K562 (cell line): ENCODE measurements around the gene RBM19. TPM values are rescaled to one million over a fixed set of nuclear protein-coding genes. Genes with fewer than 3 reads are reported as not detected.

Experiments
- ATF7 ChIP-seq: fragments of 450-650 bp; IDR thresholded peaks from 2 replicates; pipeline ENCODE4 v1.7.1; 2014; ENCODE audit warnings: mild to moderate bottlenecking, moderate library complexity
- BRF1 ChIP-seq: IDR thresholded peaks from 3 replicates; pipeline ENCODE4 v1.6.1; 2011; ENCODE audit warnings: borderline replicate concordance, mild to moderate bottlenecking; ENCODE audit not compliant: insufficient read length; ENCODE audit errors: extremely low read depth
- CCNT2 ChIP-seq: IDR thresholded peaks from 2 replicates; pipeline ENCODE4 v1.6.1; 2011; ENCODE audit warnings: borderline replicate concordance, low read depth, mild to moderate bottlenecking, moderate library complexity, mixed read lengths, low read length; ENCODE audit not compliant: insufficient read length; ENCODE audit errors: extremely low read depth
- ETV1 ChIP-seq: fragments of 450-650 bp; conservative IDR thresholded peaks from 2 replicates; pipeline ENCODE4 v1.6.1; 2016; ENCODE audit warnings: missing genetic modification characterization, control low read depth, low read depth, missing compliant biosample characterization
- FOSL1 ChIP-seq: fragments of 200-800 bp; sonication (Bioruptor generic); conservative IDR thresholded peaks from 2 replicates; pipeline ENCODE4 v1.6.1; 2016; ENCODE audit warnings: missing genetic modification characterization, missing compliant biosample characterization
- FOXK2 ChIP-seq, 2 experiments: fragments of 450-650 bp; IDR thresholded peaks in 1 of 2; conservative IDR thresholded peaks in 1 of 2; 2 replicates each; pipeline ENCODE4 v1.6.1; 2016; ENCODE audit warnings: low read depth in 2 of 2, mild to moderate bottlenecking in 1 of 2
- FUS ChIP-seq: fragments of 200-400 bp; formaldehyde crosslinking; optimal IDR thresholded peaks from 2 replicates; pipeline ENCODE3; 2017; ENCODE audit warnings: low read depth, low read length
- GABPB1 ChIP-seq: sonication (generic); formaldehyde crosslinking; IDR thresholded peaks from 2 replicates; pipeline ENCODE4 v1.8.0; 2022; ENCODE audit warnings: mild to moderate bottlenecking, missing genetic modification reagents
- ILK ChIP-seq: fragments of 450-650 bp; IDR thresholded peaks from 2 replicates; pipeline ENCODE4 v1.6.1; 2016; ENCODE audit warnings: missing genetic modification characterization, low read depth, mild to moderate bottlenecking, missing compliant biosample characterization, moderate library complexity, borderline replicate concordance
- KLF1 ChIP-seq: fragments of 450-650 bp; IDR thresholded peaks from 2 replicates; pipeline ENCODE4 v1.6.1; 2016; ENCODE audit warnings: missing genetic modification characterization, missing compliant biosample characterization
- MTF1 ChIP-seq: fragments of 250-450 bp; sonication (Bioruptor Pico); IDR thresholded peaks from 2 replicates; pipeline ENCODE4 v1.9.0; 2021; ENCODE audit warnings: moderate library complexity, mild to moderate bottlenecking, inconsistent platforms, borderline replicate concordance
- NEUROD1 ChIP-seq: fragments of 150-350 bp; IDR thresholded peaks from 2 replicates; pipeline ENCODE4 v1.6.1; 2014; ENCODE audit warnings: borderline replicate concordance, low read length, low read depth; ENCODE audit not compliant: partially characterized antibody
- RBM22 ChIP-seq: fragments of 200-400 bp; formaldehyde crosslinking; IDR thresholded peaks from 2 replicates; pipeline ENCODE4 v1.6.1; 2018; ENCODE audit warnings: low read length, low read depth; ENCODE audit not compliant: poor library complexity, severe bottlenecking
- TRIM24 ChIP-seq, 2 experiments: fragments of 450-650 bp; IDR thresholded peaks; 2 replicates each; pipeline ENCODE4 v1.6.1; 2016
- XRCC3 ChIP-seq: fragments of 450-650 bp; IDR thresholded peaks from 2 replicates; pipeline ENCODE4 v1.6.1; 2017; ENCODE audit warnings: mild to moderate bottlenecking, moderate library complexity
- ZBTB33 ChIP-seq: sonication (generic); formaldehyde crosslinking; IDR thresholded peaks from 2 replicates; pipeline ENCODE4 v1.8.1; 2023; ENCODE audit warnings: mild to moderate bottlenecking, missing genetic modification reagents
- ZKSCAN8 ChIP-seq: fragments of 200-800 bp; sonication (Bioruptor generic); IDR thresholded peaks from 2 replicates; pipeline ENCODE4 v1.6.1; 2016; ENCODE audit warnings: missing genetic modification characterization, missing compliant biosample characterization
- ZNF311 ChIP-seq: fragments of 250-450 bp; sonication (Bioruptor Pico); IDR thresholded peaks from 2 replicates; pipeline ENCODE4 v1.4.0; 2020; ENCODE audit warnings: mild to moderate bottlenecking, moderate library complexity
- ZNF354B ChIP-seq: fragments of 250-450 bp; sonication (Bioruptor Pico); IDR thresholded peaks from 2 replicates; pipeline ENCODE4 v1.4.0; 2020
- ZNF592 ChIP-seq: fragments of 450-650 bp; IDR thresholded peaks from 2 replicates; pipeline ENCODE4 v1.6.1; 2017; ENCODE audit warnings: antibody characterized with exemption, mild to moderate bottlenecking
- ZNF695 ChIP-seq: fragments of 450-650 bp; formaldehyde crosslinking; IDR thresholded peaks from 2 replicates; pipeline ENCODE4 v1.4.0; 2020; ENCODE audit warnings: mild to moderate bottlenecking, moderate library complexity
- polyA plus RNA-seq, 8 experiments: library from polyadenylated mRNA; depleted of rRNA in 4 of 8; stranded (reverse) in 5 of 8; unstranded in 3 of 8; fragments of >200 nt; fragmentation: Nextera tagmentation in 2 of 8; fragmentation: Illumina TruSeq in 1 of 8; extraction: Ambion mirVana in 2 of 8; extraction: Trizol in 1 of 8; gene quantifications; 2 replicates each; pipeline versions ENCODE4 v1.2.1 to v1.2.3, GENCODE V29; 2011 to 2014; ENCODE audit warnings: inconsistent platforms in 1 of 8, missing spikeins in 1 of 8
- total RNA-seq, 7 experiments: library from RNA; depleted of rRNA in 6 of 7; stranded (reverse); fragments of >200 nt in 6 of 7; fragmentation: Illumina TruSeq in 2 of 7; extraction: Trizol in 2 of 7; gene quantifications; 2 replicates each; pipeline versions ENCODE4 v1.2.1 to v1.2.3, GENCODE V29; 2011 to 2021; ENCODE audit warnings: low replicate concordance in 1 of 7
- TF ChIP-seq, protein P1 (sequence below): fragments of 450-650 bp; formaldehyde crosslinking; IDR thresholded peaks from 2 replicates; pipeline ENCODE4 v1.4.0; 2022; ENCODE audit warnings: mild to moderate bottlenecking, moderate library complexity

Gene RBM19
- total and polyA plus RNA-seq, 9 of the 15 experiments (the other 6 are each of a cell fraction or from before 2014, with no cell fraction given), result 16.0 to 58.4 (median 37.9) TPM

GRCh38 chr12:113781415-113782198 lies 184.5 kb downstream of the RBM19 start (continued):
- no peak for TF ChIP-seq CCNT2
- TF ChIP-seq NEUROD1, result no peak
- no peak for TF ChIP-seq ZKSCAN8 (CRISPR knock-in tag)
- no peak for TF ChIP-seq ZNF311 (CRISPR knock-in tag)
- no peak for TF ChIP-seq ATF7
- TF ChIP-seq, protein P1, sequence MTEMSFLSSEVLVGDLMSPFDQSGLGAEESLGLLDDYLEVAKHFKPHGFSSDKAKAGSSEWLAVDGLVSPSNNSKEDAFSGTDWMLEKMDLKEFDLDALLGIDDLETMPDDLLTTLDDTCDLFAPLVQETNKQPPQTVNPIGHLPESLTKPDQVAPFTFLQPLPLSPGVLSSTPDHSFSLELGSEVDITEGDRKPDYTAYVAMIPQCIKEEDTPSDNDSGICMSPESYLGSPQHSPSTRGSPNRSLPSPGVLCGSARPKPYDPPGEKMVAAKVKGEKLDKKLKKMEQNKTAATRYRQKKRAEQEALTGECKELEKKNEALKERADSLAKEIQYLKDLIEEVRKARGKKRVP (CRISPR knock-in tag), result no peak
- TF ChIP-seq ZNF592, result no peak
- peak; percentile 83 for TF ChIP-seq FOSL1 (tag)
- no peak for TF ChIP-seq BRF1
- TF ChIP-seq MTF1 (CRISPR knock-in tag), result no peak
- no peak for TF ChIP-seq XRCC3
- peak; percentile 93 for TF ChIP-seq ZBTB33 (CRISPR knock-in tag)
- TF ChIP-seq ETV1, result no peak
- no peak for TF ChIP-seq RBM22
- 0 out of 4 replicates have a peak, but pooled peaks of 1 of the 2 experiments have one; percentile 10 for TF ChIP-seq TRIM24 (IDR thresholded peaks at IDR 0.05)
- TF ChIP-seq FUS, result no peak
- TF ChIP-seq GABPB1 (CRISPR knock-in tag), result 0 out of 2 replicates have a peak, but pooled peaks have one; percentile 18
- no peak for TF ChIP-seq ZNF354B (CRISPR knock-in tag)
- TF ChIP-seq ZNF695, result no peak
- peak; percentile 36 to 39; a peak in 1 of 4 replicates for TF ChIP-seq FOXK2 (conservative IDR thresholded peaks at IDR 0.05 in 1 of 2, IDR thresholded peaks at IDR 0.05 in 1 of 2; ENCODE audit: low read depth in 2 of 2)
- no peak for TF ChIP-seq KLF1
- TF ChIP-seq ILK (tag), result no peak
